Uterus (tissue), 2 donors: ENCODE data around the gene UQCRC1.

Source experiments
- POLR2A ChIP-seq, 2 donors: fragments of 450-650 bp; IDR thresholded peaks; one replicate each; pipeline ENCODE4 v1.6.1; 2016; ENCODE audit warnings: antibody characterized with exemption in 2 of 2, mild to moderate bottlenecking in 1 of 2, moderate library complexity in 1 of 2
- TF ChIP-seq, protein P1 (sequence below), 4 experiments: fragments of 200-600 bp in 2 of 4; fragments of 450-650 bp in 2 of 4; sonication (generic) in 2 of 4; IDR thresholded peaks; one replicate each; pipeline ENCODE4 v1.5.1; 2016 to 2019; ENCODE audit warnings: antibody characterized with exemption in 4 of 4, mild to moderate bottlenecking in 2 of 4, moderate library complexity in 1 of 4

DNA sequence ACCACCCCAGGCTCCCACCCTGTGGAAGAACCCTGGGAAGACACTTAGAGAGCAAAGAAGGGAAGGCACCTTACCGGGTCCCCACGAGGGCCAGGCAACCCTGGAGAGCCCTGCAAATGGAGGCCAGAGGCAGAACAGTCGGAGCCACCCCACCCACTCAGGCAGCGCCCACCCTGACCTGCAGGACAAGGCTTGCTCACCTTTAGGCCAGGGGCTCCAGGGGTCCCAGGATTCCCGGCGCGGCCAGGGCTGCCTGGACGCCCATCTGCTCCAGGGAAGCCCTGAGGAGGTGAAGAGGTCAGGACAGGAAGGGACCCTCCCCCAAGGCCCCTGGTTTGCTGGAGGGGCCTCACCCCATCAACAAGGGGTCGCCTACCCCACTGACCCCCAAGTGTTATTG lies 24.6 kb downstream of the UQCRC1 start:
- no peak for TF ChIP-seq POLR2A (IDR thresholded peaks at IDR 0.05)
- TF ChIP-seq, protein P1, sequence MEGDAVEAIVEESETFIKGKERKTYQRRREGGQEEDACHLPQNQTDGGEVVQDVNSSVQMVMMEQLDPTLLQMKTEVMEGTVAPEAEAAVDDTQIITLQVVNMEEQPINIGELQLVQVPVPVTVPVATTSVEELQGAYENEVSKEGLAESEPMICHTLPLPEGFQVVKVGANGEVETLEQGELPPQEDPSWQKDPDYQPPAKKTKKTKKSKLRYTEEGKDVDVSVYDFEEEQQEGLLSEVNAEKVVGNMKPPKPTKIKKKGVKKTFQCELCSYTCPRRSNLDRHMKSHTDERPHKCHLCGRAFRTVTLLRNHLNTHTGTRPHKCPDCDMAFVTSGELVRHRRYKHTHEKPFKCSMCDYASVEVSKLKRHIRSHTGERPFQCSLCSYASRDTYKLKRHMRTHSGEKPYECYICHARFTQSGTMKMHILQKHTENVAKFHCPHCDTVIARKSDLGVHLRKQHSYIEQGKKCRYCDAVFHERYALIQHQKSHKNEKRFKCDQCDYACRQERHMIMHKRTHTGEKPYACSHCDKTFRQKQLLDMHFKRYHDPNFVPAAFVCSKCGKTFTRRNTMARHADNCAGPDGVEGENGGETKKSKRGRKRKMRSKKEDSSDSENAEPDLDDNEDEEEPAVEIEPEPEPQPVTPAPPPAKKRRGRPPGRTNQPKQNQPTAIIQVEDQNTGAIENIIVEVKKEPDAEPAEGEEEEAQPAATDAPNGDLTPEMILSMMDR (IDR thresholded peaks at IDR 0.05), result no peak
